Measurements from ENCODE around the gene GPATCH8. TPM values are rescaled to one million over a fixed set of nuclear protein-coding genes. Genes with fewer than 3 reads are reported as not detected.

The GPATCH8 gene
- total RNA-seq, 1 donor from 2014 or later, result 51.5 TPM

DNA sequence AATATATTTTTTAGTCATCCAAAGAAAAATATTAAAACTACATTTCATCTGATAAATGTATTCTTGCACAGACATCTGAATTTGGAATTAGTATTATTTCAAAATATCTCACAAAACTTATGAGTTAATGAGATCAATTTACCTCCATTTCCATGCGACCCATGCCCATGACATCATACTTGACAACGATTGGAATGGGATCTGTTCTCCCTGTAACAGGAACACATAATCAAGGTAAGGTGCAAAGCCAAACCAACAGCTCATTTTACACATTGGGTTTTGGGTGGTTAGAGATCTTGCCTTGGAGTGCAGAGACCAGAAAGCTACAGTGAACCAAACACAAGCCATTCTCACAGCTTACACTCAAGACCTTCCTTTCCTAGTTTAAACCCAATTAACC, 66.9 kb downstream of the GPATCH8 start:
- Mint-ChIP-seq H3K27me3 (no peaks in the 10 kb centered on the region), H3K4me1 (ENCODE audit: unreplicated experiment) (peaks cover 12% of the 10 kb centered on the region), H3K4me3 (no peak overlapping the region), H3K27ac (no peak overlapping the region), H3K9me3 (no peaks in the 10 kb centered on the region), H3K36me3 (peaks cover 23% of the 10 kb centered on the region)
- no peak for DNase-seq (ENCODE audit: extremely low spot score, unreplicated experiment)
- TF ChIP-seq, protein P1, sequence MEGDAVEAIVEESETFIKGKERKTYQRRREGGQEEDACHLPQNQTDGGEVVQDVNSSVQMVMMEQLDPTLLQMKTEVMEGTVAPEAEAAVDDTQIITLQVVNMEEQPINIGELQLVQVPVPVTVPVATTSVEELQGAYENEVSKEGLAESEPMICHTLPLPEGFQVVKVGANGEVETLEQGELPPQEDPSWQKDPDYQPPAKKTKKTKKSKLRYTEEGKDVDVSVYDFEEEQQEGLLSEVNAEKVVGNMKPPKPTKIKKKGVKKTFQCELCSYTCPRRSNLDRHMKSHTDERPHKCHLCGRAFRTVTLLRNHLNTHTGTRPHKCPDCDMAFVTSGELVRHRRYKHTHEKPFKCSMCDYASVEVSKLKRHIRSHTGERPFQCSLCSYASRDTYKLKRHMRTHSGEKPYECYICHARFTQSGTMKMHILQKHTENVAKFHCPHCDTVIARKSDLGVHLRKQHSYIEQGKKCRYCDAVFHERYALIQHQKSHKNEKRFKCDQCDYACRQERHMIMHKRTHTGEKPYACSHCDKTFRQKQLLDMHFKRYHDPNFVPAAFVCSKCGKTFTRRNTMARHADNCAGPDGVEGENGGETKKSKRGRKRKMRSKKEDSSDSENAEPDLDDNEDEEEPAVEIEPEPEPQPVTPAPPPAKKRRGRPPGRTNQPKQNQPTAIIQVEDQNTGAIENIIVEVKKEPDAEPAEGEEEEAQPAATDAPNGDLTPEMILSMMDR (conservative IDR thresholded peaks at IDR 0.05), result no peak

DNA sequence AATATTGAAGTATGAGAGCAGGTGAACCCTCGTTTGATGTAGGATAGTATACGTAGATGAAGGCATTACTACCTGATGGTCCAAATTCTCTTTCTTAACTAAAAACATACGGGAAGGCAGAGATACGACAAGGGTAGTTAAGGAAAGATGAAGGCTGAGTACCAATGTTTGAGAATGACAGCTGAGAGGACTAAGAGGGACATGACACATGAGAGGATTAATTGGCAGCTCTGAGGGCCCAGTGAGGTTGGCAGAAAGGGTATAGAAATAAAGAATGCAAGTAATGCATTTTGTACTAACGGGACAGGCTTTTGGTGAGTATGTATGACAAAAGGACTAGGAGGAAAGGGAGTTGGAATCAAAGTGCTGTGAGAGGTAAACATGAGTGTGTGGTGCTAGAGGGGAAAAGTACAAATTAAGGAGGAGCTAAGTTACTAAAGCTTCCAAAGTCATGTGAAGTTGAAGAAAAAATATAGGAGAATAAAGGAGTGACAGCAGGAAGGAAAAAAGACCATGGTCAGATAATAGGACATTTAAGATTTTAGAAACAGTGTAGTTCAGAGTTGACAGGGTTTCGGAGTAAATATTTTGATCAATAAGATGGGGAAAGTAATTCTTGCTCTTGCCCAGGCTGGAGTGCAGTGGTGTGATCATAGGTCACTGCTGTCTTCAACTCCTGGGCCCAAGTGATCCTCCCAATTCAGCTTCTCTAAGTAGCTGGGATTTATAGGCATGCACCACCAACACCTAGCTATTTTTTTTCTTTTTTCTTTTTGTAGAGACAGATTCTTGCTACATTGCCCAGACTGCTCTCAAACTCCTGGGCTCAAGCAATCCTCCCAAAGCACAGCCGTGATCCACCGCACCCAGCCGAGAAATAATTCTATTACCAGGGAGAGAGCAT, 70.7 kb downstream of the GPATCH8 start:
- TF ChIP-seq, protein P1 (conservative IDR thresholded peaks at IDR 0.05), result no peak
- no peaks in the 10 kb centered on the region for H3K4me1 Mint-ChIP-seq (ENCODE audit: unreplicated experiment)
- H3K4me3 Mint-ChIP-seq, result no peak overlapping the region
- no peak for DNase-seq (ENCODE audit: extremely low spot score, unreplicated experiment)
- H3K36me3 Mint-ChIP-seq, result peaks cover 23% of the 10 kb centered on the region
- no peak overlapping the region for H3K27ac Mint-ChIP-seq
- H3K27me3 Mint-ChIP-seq, result no peaks in the 10 kb centered on the region
- H3K9me3 Mint-ChIP-seq, result no peaks in the 10 kb centered on the region

DNA sequence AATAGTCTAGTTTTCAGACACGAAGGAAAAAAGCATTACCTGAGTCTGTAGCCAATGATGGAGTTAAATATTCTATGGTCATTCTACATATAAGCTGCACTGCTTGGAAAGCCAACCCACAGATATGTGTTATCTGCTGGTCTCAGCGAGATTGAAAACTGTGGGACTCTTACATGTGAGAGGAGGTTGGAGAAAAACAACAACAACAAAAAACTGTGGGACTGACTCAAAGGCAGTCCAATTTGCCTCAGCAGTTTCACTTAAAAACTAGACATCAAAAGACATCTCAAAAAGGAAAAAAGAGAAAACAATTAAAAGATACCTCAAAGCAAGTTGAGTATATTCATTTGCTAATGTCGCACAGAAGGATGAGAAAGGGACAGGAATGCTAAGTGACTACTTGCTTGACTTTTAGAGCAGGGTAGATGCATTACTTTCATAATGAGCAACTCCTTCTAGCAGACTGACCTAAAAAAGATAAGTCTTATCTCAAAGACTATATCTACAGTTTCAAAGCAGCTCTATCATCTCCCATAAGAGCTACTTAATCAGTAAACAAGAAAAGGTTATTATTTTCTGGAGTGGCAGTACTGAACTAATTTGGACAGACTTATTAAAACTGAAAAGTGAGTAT, 78.3 kb downstream of the GPATCH8 start:
- peaks cover 26% of the 10 kb centered on the region for H3K36me3 Mint-ChIP-seq
- H3K27ac Mint-ChIP-seq, result no peak overlapping the region
- H3K4me1 Mint-ChIP-seq (ENCODE audit: unreplicated experiment), result no peaks in the 10 kb centered on the region
- H3K4me3 Mint-ChIP-seq, result no peak overlapping the region
- no peak for DNase-seq (ENCODE audit: extremely low spot score, unreplicated experiment)
- TF ChIP-seq, protein P1 (conservative IDR thresholded peaks at IDR 0.05), result no peak
- H3K27me3 Mint-ChIP-seq, result no peaks in the 10 kb centered on the region
- no peaks in the 10 kb centered on the region for H3K9me3 Mint-ChIP-seq

DNA sequence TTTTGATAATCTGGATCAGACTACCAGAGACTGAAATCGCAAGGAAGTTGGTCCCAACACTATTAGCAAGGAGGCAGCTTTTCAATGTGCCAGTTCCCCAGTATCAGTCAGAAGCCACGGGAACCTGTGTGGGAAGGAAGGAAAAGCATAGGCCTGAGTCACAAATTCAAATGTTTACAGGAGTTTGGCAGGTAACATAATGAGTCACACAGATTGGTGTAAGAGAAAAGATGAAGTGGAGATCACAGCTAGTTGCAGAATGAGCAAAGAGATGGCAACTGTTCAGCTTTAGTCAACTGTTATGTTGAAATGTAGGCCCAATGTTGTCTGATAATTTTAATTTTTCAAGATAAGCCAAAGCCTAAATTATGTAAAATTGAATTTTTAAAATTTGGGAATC, 85.7 kb downstream of the GPATCH8 start:
- DNase-seq (ENCODE audit: extremely low spot score, unreplicated experiment), result no peak

DNA sequence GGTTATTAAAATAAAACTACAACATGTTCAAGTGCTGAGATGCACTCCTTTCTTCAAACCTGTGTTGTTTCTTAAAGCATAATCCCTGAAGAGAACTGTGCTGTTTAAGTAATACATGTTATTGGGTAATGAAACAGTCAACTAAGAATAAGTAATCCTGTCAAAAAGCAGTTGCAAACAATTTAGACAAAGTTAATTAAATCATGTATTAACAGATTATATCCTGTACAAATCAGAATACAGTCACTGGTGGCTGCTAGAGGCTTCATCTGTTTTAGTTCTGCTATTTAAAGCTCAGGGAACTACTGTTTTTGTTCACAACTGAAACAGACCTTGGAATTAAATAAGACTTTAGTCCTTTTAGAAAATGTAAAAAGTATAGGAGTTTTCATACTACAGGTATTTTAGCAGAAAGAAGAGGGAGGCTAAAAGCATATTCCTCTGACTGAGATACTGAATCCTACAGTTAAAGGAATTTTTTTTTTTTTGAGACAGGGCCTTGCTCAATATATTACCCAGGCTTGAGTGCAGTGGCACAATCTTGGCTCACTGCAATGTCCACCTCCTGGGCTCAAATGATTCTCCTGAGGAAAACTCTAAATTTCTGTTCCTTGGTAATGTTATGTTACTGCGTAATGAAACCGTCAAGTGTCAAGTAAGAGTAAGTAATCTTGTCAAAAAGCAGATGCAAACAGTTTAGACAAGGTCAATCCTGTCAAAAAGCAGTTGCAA, 86.5 kb downstream of the GPATCH8 start:
- H3K4me3 Mint-ChIP-seq, result no peak overlapping the region
- DNase-seq (ENCODE audit: extremely low spot score, unreplicated experiment), result no peak
- H3K36me3 Mint-ChIP-seq, result peaks cover 25% of the 10 kb centered on the region
- no peaks in the 10 kb centered on the region for H3K9me3 Mint-ChIP-seq
- TF ChIP-seq, protein P1 (conservative IDR thresholded peaks at IDR 0.05), result no peak
- no peaks in the 10 kb centered on the region for H3K27me3 Mint-ChIP-seq
- no peaks in the 10 kb centered on the region for H3K4me1 Mint-ChIP-seq (ENCODE audit: unreplicated experiment)
- H3K27ac Mint-ChIP-seq, result no peak overlapping the region

More for the DNA sequence above, 85.7 kb downstream of the GPATCH8 start:
- TF ChIP-seq, protein P1 (conservative IDR thresholded peaks at IDR 0.05), result no peak
- Mint-ChIP-seq H3K4me3 (no peak overlapping the region), H3K4me1 (ENCODE audit: unreplicated experiment) (no peaks in the 10 kb centered on the region), H3K36me3 (peaks cover 25% of the 10 kb centered on the region), H3K27ac (no peak overlapping the region), H3K9me3 (no peaks in the 10 kb centered on the region), H3K27me3 (no peaks in the 10 kb centered on the region)
